NCI-H2196 treated with DMSO at 0.1 percent for 48 hours (cell line): ENCODE measurements around the gene STAP2.

Source experiments
- DNase-seq: peaks from one replicate; lab custom pipeline; 2025; ENCODE audit not compliant: unreplicated experiment; lab: John Stamatoyannopoulos, UW

STAP2 gene

GRCh38 chr19:4371247-4372164 lies 32.9 kb upstream of the STAP2 start:
- DNase-seq: no peak

GRCh38 chr19:4370418-4371041 lies 31.9 kb upstream of the STAP2 start:
- no peak for DNase-seq

GRCh38 chr19:4369888-4370260 lies 31.2 kb upstream of the STAP2 start:
- no peak for DNase-seq

GRCh38 chr19:4369109-4369887 lies 30.7 kb upstream of the STAP2 start:
- DNase-seq: peak; percentile 38

GRCh38 chr19:4368128-4368820 lies 29.6 kb upstream of the STAP2 start:
- DNase-seq: no peak

GRCh38 chr19:4367781-4368127 lies 29.1 kb upstream of the STAP2 start:
- no peak for DNase-seq

- no peak for DNase-seq
Observed at GRCh38 chr19:4367336-4367723, 28.7 kb upstream of the STAP2 start.

- DNase-seq: no peak
Observed at GRCh38 chr19:4366666-4367335, 28.2 kb upstream of the STAP2 start.

GRCh38 chr19:4365791-4366665 lies 27.4 kb upstream of the STAP2 start:
- no peak for DNase-seq

- DNase-seq: no peak
Observed at GRCh38 chr19:4365341-4365740, 26.7 kb upstream of the STAP2 start.

GRCh38 chr19:4363571-4364304 lies 25.1 kb upstream of the STAP2 start:
- DNase-seq: no peak

GRCh38 chr19:4362831-4363545 lies 24.4 kb upstream of the STAP2 start:
- no peak for DNase-seq

GRCh38 chr19:4362101-4362828 lies 23.6 kb upstream of the STAP2 start:
- no peak for DNase-seq

- no peak for DNase-seq
Observed at GRCh38 chr19:4361152-4362046, 22.8 kb upstream of the STAP2 start.

GRCh38 chr19:4360641-4361151 lies 22.1 kb upstream of the STAP2 start:
- no peak for DNase-seq

GRCh38 chr19:4360081-4360569 lies 21.5 kb upstream of the STAP2 start:
- no peak for DNase-seq
